Stimulated activated CD8-positive, alpha-beta memory T cell treated with anti-CD3 and anti-CD28 coated beads, Interleukin-7, amount 100 ng/mL, for 1 hour (primary cell): ENCODE measurements around the gene ARHGAP15.

Experiments used
- DNase-seq, 2 donors: peaks; one replicate each; pipeline ENCODE4 v3.0.0-alpha.2; 2020; ENCODE audit warnings: low read depth in 2 of 2

The ARHGAP15 gene

GRCh38 chr2:143169105-143169504 is 39.9 kb downstream of the ARHGAP15 start:
- DNase-seq: no peak

DNA sequence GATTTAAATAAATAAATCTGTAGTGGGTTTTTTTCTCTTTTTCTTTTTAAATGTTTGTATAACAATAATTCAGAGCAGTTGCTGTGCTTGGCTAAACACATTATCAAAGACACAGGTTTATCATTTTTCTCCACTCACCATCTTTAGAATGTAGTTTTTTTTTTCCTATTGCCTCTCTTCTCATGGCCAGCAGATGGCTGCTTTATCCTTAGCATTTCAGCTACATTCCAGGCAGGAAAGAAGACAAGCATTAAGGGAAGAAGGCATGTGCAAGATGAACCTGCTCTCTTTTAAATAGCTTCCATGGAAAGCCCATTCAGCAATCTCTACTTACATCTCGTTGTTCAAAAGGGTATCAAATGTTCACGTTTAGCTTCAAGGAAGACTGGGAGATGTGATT is 42.6 kb downstream of the ARHGAP15 start:
- DNase-seq: no peak

GRCh38 chr2:143175438-143175837 is 46.2 kb downstream of the ARHGAP15 start:
- no peak for DNase-seq

- DNase-seq: no peak
These were observed 47.4 kb downstream of the ARHGAP15 start for GRCh38 chr2:143176606-143177005.

GRCh38 chr2:143177096-143177786 is 48.0 kb downstream of the ARHGAP15 start:
- no peak for DNase-seq

DNA sequence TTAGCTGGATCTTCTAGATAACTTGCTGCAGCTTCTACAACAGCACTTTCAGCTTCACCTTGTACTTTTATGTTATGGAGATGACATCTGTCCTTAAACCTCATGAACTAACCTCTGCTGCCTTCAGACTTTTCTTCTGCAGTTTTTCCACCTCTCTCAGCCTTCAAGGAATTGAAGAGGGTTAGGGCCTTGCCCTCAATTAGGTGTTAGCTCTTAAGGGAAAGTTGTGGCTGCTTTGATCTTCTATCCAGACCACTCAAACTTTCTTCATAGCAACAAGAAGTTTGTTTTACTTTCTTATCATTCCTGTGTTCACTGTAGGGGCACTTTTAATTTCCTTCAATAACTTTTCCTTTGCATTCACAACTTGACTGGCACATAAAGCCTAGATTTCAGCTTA is 52.3 kb downstream of the ARHGAP15 start:
- DNase-seq: no peak

GRCh38 chr2:143182649-143183048 is 53.4 kb downstream of the ARHGAP15 start:
- DNase-seq: no peak

- DNase-seq: no peak
These were observed 54.7 kb downstream of the ARHGAP15 start for GRCh38 chr2:143183804-143184463.

GRCh38 chr2:143186876-143187275 is 57.7 kb downstream of the ARHGAP15 start:
- no peak for DNase-seq

DNA sequence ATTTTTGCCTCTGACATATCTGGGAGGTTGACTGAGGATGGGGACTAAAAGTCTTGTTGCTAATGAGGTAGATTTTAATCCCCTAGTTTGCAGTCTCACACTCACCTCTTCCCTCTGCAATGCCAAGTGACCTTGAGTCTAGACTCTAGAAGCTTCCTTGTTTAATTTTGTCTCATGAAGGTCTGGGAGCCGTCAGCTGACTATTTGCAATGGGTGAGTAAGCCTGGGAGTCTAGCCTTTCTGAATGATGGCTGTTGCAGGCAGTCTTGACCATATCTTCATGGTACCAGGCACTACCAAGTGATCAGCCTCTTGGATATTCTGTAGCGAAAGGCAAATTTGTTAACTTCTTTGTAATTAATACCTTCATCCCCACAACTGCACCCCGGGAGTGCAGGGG is 61.2 kb downstream of the ARHGAP15 start:
- no peak for DNase-seq

GRCh38 chr2:143192106-143192505 is 62.9 kb downstream of the ARHGAP15 start:
- no peak for DNase-seq

- no peak for DNase-seq
These were observed 63.5 kb downstream of the ARHGAP15 start for GRCh38 chr2:143192716-143193115.

GRCh38 chr2:143193121-143193520 is 63.9 kb downstream of the ARHGAP15 start:
- no peak for DNase-seq

- no peak for DNase-seq
These were observed 66.3 kb downstream of the ARHGAP15 start for GRCh38 chr2:143195511-143195910.

GRCh38 chr2:143204062-143204461 is 74.8 kb downstream of the ARHGAP15 start:
- no peak for DNase-seq

GRCh38 chr2:143205106-143205764 is 76.0 kb downstream of the ARHGAP15 start:
- no peak for DNase-seq

DNA sequence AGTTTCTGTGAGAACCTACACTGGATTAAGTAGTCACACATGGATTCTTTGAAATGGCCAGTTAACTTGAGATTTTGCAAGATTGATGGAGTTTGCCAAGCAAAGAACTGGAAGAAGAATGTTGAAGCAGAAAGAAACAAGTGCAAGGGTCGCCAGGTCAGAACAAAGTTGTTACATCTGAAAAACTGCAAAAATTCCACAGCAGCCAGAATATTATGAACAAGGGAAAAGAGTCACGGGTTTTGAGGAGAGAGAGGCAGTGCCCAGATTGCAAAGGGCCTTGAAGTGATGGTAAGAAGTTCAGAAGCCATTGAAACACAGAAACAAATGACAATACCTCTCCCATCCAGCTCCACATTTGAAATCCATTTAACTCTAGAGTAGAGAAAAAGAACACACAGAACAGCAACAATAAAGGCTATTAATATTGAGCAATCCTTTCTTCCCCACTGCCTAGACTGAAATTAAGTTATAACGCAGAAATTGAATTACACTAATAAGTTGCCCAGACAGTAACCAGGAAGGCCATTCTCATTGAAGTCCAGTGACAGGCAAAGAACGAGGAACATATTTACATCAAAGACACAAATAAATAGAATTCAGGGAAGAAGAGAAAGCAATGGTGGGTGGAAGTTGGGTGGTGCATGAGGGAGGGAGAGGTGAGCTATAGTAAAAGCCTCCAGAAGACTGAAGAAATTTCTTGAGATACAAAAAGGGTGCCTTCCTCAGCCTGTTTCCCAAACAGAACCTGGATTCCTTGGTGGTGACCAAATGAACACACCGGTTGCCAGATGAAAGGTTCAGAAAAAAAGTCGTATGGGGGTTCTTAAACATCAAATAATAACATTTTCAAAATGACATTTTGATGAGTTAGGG is 80.6 kb downstream of the ARHGAP15 start:
- DNase-seq: no peak

- DNase-seq: no peak
These were observed 81.2 kb downstream of the ARHGAP15 start for GRCh38 chr2:143210446-143210819.

DNA sequence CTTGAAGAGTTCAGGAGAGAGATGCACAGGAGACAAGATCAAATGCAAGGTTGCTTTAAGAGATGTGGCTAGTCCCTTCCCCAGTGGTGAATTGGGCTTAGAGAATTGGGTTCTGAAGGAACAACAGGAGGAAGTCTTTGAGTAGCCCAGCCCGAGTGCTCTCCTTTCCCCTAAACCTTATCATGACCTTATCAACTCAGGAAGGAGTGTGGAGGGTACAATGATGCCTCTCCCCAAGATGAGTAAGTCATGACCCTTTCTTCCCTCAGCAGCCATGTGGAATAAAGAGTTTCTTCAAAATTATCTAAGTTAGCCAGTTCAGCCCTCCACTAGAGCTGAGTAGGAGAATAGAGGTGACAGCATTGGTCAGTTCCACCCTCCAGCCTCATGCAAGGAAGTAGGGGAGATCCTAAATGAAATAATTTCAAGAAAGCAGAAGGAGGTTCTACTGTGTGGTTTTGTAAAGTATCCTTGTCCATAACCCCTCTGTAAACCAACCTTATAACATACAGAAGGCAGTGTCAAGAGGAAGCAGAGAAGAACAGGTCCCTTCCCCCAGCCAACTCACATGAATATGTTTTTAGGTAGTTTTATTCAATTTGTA is 88.4 kb downstream of the ARHGAP15 start:
- DNase-seq: no peak

- no peak for DNase-seq
These were observed 89.4 kb downstream of the ARHGAP15 start for GRCh38 chr2:143218621-143219020.

DNA sequence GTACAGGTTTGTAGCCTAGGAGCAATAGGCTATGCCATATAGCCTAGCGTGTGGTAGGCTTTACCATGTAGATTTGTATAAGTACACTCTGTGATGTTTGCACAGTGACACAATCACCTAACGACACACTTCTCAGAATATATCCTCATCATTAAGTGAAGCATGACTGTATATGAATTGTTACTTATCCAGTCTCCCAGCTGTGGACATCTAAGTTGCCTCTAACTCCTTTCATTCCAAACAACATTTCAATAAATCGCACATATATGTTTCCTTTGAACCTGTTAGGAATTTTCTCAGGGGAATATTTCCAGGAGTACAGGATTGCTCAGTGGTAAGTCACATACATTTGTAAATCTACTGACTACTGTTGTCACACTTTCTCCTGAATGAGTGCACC is 90.0 kb downstream of the ARHGAP15 start:
- DNase-seq: no peak

GRCh38 chr2:143223556-143223955 is 94.3 kb downstream of the ARHGAP15 start:
- no peak for DNase-seq
